DOHH2 (cell line): ENCODE results near the gene NUP210L.

Source experiments
- H3F3A ChIP-seq: fragments of 200-600 bp; sonication (generic), shearing (Covaris generic); 2 replicates; pipeline ENCODE4 v1.6.0; 2016; ENCODE audit warnings: antibody characterized with exemption, mild to moderate bottlenecking; ENCODE audit not compliant: control insufficient read depth, insufficient read depth
- H3K27ac ChIP-seq: fragments of 200-600 bp; sonication (generic); 2 replicates; pipeline ENCODE4 v1.5.1; 2014; ENCODE audit warnings: low read depth, mild to moderate bottlenecking, low read length, moderate library complexity
- H3K27me3 ChIP-seq: fragments of 200-600 bp; sonication (generic); 2 replicates; pipeline ENCODE4 v1.6.1; 2014; ENCODE audit warnings: mild to moderate bottlenecking, low read length, mixed read lengths; ENCODE audit not compliant: control insufficient read depth
- H3K36me3 ChIP-seq: fragments of 200-600 bp; sonication (generic); 2 replicates; pipeline ENCODE4 v1.6.1; 2014; ENCODE audit warnings: mild to moderate bottlenecking, low read length, moderate library complexity, mixed read lengths; ENCODE audit not compliant: control insufficient read depth
- H3K4me1 ChIP-seq: fragments of 200-600 bp; sonication (generic); 2 replicates; pipeline ENCODE4 v1.6.1; 2014; ENCODE audit warnings: mild to moderate bottlenecking, low read length, mixed read lengths; ENCODE audit not compliant: control insufficient read depth
- H3K4me2 ChIP-seq: fragments of 200-600 bp; sonication (generic); 2 replicates; pipeline ENCODE4 v1.6.0; 2014; ENCODE audit warnings: mild to moderate bottlenecking, low read length, moderate library complexity
- H3K4me3 ChIP-seq: fragments of 200-600 bp; sonication (generic); 2 replicates; pipeline ENCODE4 v1.5.1; 2014; ENCODE audit warnings: mild to moderate bottlenecking, low read length, mixed read lengths
- H3K79me2 ChIP-seq: fragments of 200-600 bp; sonication (generic); 2 replicates; pipeline ENCODE4 v1.6.1; 2014; ENCODE audit warnings: mild to moderate bottlenecking, low read length, mixed read lengths; ENCODE audit not compliant: control insufficient read depth
- H3K9me2 ChIP-seq: fragments of 200-600 bp; sonication (generic); replicated peaks from 2 replicates; pipeline ENCODE4 v1.6.1; 2014; ENCODE audit warnings: mild to moderate bottlenecking, low read length, mixed read lengths; ENCODE audit not compliant: control insufficient read depth
- H3K9me3 ChIP-seq: fragments of 200-600 bp; sonication (generic); 2 replicates; pipeline ENCODE4 v1.6.1; 2014; ENCODE audit warnings: antibody characterized with exemption, low read length, mixed read lengths; ENCODE audit not compliant: control insufficient read depth, insufficient read depth
- H4K20me1 ChIP-seq: fragments of 200-600 bp; sonication (generic); 2 replicates; pipeline ENCODE4 v1.6.0; 2014; ENCODE audit warnings: low read depth, mild to moderate bottlenecking, antibody characterized with exemption, low read length, moderate library complexity; ENCODE audit not compliant: control insufficient read depth, insufficient read depth
- EZH2phosphoT487 ChIP-seq: fragments of 200-600 bp; sonication (generic); IDR thresholded peaks from 2 replicates; pipeline ENCODE4 v1.6.1; 2017; ENCODE audit warnings: borderline replicate concordance, mild to moderate bottlenecking, antibody characterized with exemption, low read length, moderate library complexity, mixed read lengths
- TF ChIP-seq, protein P1 (sequence below): fragments of 200-600 bp; sonication (generic); IDR thresholded peaks from one replicate; pipeline ENCODE4 v1.5.1; 2014; ENCODE audit warnings: antibody characterized with exemption, mild to moderate bottlenecking, low read depth, low read length; ENCODE audit not compliant: poor library complexity, severe bottlenecking

Gene NUP210L

DNA sequence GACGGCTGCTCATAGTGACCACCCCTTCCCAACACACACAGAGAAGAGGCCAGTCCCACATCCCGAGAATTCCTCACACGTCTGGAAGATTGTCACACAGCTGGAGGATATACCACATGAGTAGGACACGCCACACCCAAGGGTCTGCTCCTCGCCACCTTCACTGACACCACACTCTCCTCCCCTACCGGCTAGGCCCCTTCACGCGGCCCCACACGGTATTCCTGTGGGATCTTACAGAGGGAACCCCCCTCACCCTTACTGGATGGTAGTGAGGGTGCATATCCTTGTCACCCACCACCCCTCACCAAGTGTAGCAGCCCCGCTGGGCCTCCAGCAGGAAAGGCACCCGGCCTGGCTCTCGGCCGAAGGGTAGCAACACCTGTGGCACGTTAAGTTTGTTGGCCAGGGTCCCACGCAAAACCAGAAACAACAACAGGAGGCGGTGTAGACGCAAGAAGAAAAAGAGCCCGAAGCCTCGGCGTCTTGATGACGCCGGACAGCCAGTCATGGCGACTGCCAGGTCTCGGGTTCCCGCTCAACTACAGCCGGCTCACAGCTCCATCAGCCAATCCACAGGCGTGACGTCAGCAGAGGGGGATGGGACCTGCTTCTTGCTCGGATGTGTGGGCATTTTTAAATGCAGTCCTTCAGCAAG, at the start of gene NUP210L:
TSS of gene NUP210L (minus strand) at position 540 of the 658 bp plus-strand sequence.
- H3K36me3 ChIP-seq = peaks cover 41% of the 10 kb centered on the region
- no peak within 1 kb of the TSS for H3K4me2 ChIP-seq
- H3K9me2 ChIP-seq = no peaks in the 10 kb centered on the region
- peaks cover 22% of the 10 kb centered on the region for H3K4me1 ChIP-seq
- no peak within 1 kb of the TSS for H3K4me3 ChIP-seq
- H3K27me3 ChIP-seq = no peaks in the 10 kb centered on the region
- no peaks in the 10 kb centered on the region for H3K79me2 ChIP-seq
- no peak within 1 kb of the TSS for H3K27ac ChIP-seq
- H3F3A ChIP-seq = peaks cover 20% of the 10 kb centered on the region
- H3K9me3 ChIP-seq = no peaks in the 10 kb centered on the region
- H4K20me1 ChIP-seq = no peaks in the 10 kb centered on the region
- no peak for TF ChIP-seq EZH2phosphoT487
- TF ChIP-seq, protein P1, sequence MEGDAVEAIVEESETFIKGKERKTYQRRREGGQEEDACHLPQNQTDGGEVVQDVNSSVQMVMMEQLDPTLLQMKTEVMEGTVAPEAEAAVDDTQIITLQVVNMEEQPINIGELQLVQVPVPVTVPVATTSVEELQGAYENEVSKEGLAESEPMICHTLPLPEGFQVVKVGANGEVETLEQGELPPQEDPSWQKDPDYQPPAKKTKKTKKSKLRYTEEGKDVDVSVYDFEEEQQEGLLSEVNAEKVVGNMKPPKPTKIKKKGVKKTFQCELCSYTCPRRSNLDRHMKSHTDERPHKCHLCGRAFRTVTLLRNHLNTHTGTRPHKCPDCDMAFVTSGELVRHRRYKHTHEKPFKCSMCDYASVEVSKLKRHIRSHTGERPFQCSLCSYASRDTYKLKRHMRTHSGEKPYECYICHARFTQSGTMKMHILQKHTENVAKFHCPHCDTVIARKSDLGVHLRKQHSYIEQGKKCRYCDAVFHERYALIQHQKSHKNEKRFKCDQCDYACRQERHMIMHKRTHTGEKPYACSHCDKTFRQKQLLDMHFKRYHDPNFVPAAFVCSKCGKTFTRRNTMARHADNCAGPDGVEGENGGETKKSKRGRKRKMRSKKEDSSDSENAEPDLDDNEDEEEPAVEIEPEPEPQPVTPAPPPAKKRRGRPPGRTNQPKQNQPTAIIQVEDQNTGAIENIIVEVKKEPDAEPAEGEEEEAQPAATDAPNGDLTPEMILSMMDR = no peak

DNA sequence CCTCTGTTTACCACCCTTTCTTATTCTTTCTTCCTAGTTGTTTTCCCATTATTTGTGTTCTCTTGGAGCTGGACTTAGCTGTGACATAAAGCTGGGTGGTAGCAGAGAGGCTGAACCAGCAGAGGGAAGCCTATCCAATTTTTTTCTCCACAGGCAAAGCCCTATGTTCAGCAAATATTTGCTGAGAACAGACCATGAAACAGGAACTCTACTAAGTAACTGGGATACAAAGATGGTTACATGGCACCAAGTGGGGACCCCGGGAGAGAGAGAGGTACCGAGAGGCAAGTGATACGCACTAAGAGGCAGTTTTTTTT, 44.6 kb upstream of the NUP210L start:
- no peak overlapping the region for H3K4me3 ChIP-seq
- no peaks in the 10 kb centered on the region for H3K36me3 ChIP-seq
- peaks cover 4% of the 10 kb centered on the region for H3K4me1 ChIP-seq
- no peaks in the 10 kb centered on the region for H4K20me1 ChIP-seq
- H3K4me2 ChIP-seq = peak overlapping the region; percentile 46
- no peaks in the 10 kb centered on the region for H3K9me3 ChIP-seq
- no peaks in the 10 kb centered on the region for H3K9me2 ChIP-seq
- peaks cover 8% of the 10 kb centered on the region for H3K27me3 ChIP-seq
- TF ChIP-seq, protein P1 = no peak
- TF ChIP-seq EZH2phosphoT487 = no peak
- 0 out of 2 replicates have a peak, but pooled peaks cover 3% of the 10 kb centered on the region for H3F3A ChIP-seq
- no peak overlapping the region for H3K27ac ChIP-seq
- no peaks in the 10 kb centered on the region for H3K79me2 ChIP-seq

GRCh38 chr1:154198756-154199562, 44.1 kb upstream of the NUP210L start:
- Histone ChIP-seq H3K9me2 (no peaks in the 10 kb centered on the region), H3K79me2 (no peaks in the 10 kb centered on the region), H3K4me1 (peaks cover 4% of the 10 kb centered on the region), H4K20me1 (no peaks in the 10 kb centered on the region), H3K9me3 (no peaks in the 10 kb centered on the region), H3K36me3 (no peaks in the 10 kb centered on the region), H3F3A (no peaks in the 10 kb centered on the region), H3K27ac (no peak overlapping the region), H3K27me3 (peaks cover 13% of the 10 kb centered on the region), H3K4me2 (peak overlapping the region; percentile 46), H3K4me3 (0 out of 2 replicates have a peak overlapping the region, but pooled peaks have one; percentile 13)
- TF ChIP-seq EZH2phosphoT487 = no peak
- TF ChIP-seq, protein P1 = peak; percentile 72
